ENCODE data around the gene IL22RA2.

- TF ChIP-seq, protein P1, sequence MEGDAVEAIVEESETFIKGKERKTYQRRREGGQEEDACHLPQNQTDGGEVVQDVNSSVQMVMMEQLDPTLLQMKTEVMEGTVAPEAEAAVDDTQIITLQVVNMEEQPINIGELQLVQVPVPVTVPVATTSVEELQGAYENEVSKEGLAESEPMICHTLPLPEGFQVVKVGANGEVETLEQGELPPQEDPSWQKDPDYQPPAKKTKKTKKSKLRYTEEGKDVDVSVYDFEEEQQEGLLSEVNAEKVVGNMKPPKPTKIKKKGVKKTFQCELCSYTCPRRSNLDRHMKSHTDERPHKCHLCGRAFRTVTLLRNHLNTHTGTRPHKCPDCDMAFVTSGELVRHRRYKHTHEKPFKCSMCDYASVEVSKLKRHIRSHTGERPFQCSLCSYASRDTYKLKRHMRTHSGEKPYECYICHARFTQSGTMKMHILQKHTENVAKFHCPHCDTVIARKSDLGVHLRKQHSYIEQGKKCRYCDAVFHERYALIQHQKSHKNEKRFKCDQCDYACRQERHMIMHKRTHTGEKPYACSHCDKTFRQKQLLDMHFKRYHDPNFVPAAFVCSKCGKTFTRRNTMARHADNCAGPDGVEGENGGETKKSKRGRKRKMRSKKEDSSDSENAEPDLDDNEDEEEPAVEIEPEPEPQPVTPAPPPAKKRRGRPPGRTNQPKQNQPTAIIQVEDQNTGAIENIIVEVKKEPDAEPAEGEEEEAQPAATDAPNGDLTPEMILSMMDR (IDR thresholded peaks at IDR 0.05): no peak
- no peak for TF ChIP-seq POLR2A (IDR thresholded peaks at IDR 0.05)
Observed at GRCh38 chr6:137175157-137175867, 1.9 kb upstream of the IL22RA2 start.
